Omental fat pad (tissue), 4 donors: ENCODE measurements around the gene DSTN. TPM values are rescaled to one million over a fixed set of nuclear protein-coding genes. Genes with fewer than 3 reads are reported as not detected.

Experiments used
- ATAC-seq: fragments of 150-250 bp; one replicate; pipeline ENCODE4 v1.9.1; 2016; ENCODE audit warnings: mild to moderate bottlenecking, moderate library complexity; ENCODE audit not compliant: low FRiP score
- DNase-seq: peaks from one replicate; pipeline ENCODE4 v3.0.0-alpha.2; 2019; ENCODE audit warnings: low spot score
- total RNA-seq, 4 donors: library from RNA; depleted of rRNA; stranded (reverse); fragments of >200 nt; gene quantifications; one replicate each; pipeline ENCODE4 v1.1.0, GENCODE V29; 2016
- TF ChIP-seq, protein P1 (sequence below), 3 donors: fragments of 450-650 bp; IDR thresholded peaks; one replicate each; pipeline ENCODE4 v1.5.1; 2016 to 2017; ENCODE audit warnings: antibody characterized with exemption in 3 of 3, mild to moderate bottlenecking in 3 of 3, moderate library complexity in 2 of 3

Gene DSTN
- total RNA-seq, 4 donors from 2014 or later = 147 to 228 (median 170) TPM

DNA sequence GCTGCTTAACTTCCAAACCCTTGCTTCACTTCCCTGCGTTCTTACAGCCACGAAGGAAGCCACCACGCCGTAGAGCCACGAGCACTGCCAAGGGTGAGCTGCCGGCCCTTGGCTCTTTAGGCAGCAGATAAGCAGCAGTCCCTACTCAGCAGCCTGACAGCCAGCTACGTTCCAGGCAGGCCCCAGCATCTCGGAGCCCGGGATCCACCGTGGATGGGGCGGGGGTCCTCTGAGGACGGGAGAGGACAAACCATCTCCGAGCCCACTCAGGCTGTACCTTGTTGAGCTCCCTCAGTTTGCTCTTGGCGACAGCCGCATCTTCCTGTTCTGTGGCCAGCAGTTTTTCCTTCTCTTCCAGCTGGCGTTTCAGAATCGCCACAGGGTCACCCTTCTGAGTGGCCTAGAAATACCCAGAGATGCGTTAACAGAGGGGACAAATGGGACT lies 71.7 kb downstream of the DSTN start:
- TF ChIP-seq, protein P1, sequence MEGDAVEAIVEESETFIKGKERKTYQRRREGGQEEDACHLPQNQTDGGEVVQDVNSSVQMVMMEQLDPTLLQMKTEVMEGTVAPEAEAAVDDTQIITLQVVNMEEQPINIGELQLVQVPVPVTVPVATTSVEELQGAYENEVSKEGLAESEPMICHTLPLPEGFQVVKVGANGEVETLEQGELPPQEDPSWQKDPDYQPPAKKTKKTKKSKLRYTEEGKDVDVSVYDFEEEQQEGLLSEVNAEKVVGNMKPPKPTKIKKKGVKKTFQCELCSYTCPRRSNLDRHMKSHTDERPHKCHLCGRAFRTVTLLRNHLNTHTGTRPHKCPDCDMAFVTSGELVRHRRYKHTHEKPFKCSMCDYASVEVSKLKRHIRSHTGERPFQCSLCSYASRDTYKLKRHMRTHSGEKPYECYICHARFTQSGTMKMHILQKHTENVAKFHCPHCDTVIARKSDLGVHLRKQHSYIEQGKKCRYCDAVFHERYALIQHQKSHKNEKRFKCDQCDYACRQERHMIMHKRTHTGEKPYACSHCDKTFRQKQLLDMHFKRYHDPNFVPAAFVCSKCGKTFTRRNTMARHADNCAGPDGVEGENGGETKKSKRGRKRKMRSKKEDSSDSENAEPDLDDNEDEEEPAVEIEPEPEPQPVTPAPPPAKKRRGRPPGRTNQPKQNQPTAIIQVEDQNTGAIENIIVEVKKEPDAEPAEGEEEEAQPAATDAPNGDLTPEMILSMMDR (IDR thresholded peaks at IDR 0.05) = no peak
- DNase-seq (no peak), ATAC-seq (no peak)

DNA sequence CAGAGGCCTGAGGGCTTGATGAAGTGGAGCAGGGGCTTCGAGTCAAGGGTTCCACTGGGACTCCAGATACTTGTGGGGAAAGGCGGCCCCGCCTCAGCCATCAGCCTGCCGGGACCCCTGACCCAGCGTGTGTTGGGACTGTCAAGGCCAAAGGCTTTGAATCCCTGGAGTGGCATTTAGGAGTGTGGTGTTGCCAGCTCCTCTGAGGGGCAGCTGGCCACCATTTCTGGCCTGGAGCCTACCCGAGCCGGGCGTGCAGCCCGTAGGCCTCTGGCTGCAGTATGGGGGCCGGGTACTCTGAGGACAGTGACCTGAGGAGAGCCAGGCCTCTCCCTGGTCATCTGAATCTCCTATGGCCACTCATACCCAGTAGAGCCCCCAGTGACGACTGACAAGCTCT lies 72.1 kb downstream of the DSTN start:
- TF ChIP-seq, protein P1 (IDR thresholded peaks at IDR 0.05) = no peak
- ATAC-seq (no peak), DNase-seq (no peak)

DNA sequence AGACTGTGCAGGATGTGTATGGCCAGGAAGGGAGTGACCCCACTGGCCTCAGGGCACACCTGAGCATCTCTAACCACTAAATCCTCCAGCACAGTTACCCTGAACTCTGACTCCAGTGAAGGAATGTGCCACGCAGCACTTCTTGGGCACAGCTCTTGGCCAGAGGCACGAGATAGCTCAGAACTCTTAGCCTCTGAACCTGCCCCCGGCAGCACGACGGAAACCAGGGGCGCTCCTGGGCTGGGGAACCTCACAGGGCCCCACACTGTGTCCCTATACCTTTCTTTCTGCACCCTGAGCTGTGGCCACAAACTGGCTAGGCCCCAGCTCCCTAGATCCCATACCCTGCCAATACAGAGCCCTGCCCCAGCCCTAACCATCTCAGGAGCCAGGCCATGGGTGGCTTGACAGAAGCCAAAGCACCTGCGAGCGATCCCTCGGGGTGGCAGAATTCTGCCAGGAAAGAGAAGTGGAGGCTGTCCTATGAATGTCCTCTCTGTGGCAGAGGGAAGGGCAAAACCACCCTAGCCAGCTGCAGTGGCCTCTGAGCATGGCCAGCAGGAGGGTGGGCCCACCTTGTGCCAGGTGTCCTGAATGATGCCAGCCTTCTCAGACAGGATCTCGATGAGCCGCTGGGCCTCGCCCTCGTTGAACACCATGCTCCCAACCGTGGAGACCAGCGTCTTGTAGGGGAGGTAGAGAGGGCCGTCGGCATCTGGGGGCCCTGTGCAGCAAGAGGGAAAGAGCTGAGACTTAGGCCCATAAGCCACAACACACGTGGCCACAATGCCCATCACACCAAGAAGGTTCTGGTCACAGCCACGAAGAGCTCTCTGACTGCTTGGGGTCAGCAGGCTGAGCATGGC lies 72.8 kb downstream of the DSTN start:
- TF ChIP-seq, protein P1 (IDR thresholded peaks at IDR 0.05) = no peak
- ATAC-seq (no peak), DNase-seq (no peak)

DNA sequence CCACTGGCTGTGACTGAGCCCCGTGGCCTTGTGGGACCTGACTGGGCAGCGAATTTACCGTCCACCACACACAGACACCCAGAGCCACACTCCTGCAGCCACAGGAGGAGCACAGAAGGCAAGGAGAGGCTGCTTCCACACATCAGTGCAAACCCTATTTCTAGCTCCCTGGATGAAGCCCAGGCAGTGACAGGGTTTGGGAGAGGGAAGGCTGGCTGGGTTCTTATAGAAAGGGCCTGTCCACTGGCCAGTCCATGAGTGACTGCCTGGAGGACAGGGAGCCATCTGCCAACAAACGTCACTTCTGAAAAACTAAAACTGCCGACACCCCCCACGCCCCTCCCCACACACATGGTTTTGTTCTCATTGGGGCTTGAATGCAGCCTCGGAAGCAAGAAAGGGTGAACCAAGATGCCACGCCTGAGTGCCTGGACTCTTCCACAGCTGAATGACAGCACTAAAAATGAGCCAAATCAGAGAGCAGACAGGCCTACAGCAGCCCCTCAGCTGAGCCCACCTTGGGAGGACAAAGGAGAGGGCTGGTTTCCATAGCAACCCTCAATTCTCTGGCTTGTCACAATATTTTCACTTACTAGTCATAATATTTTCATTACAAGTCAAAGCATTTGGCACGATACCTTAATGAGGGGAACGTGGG lies 73.8 kb downstream of the DSTN start:
- TF ChIP-seq, protein P1 (IDR thresholded peaks at IDR 0.05) = no peak
- DNase-seq (no peak), ATAC-seq (no peak)

DNA sequence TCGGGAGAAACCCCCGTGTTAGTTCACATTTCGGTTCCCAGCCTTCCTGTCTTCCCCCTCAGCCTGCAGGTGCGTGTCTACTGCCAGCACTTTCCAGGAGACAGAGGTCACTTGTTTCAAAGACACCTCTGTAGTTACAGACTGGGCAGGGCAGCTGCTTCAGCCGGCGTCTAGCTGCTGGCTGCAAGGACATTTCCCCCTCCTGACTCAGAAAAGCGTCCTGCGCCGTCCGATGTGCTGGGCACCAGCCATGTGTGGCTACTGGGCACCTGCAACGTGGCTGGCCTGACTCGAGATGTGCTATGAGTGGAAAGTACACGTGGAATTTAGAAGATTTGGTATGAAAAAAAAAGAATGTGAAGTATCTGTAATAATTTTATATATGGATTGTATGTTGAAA lies 74.6 kb downstream of the DSTN start:
- TF ChIP-seq, protein P1 (IDR thresholded peaks at IDR 0.05) = no peak
- ATAC-seq (no peak), DNase-seq (no peak)

DNA sequence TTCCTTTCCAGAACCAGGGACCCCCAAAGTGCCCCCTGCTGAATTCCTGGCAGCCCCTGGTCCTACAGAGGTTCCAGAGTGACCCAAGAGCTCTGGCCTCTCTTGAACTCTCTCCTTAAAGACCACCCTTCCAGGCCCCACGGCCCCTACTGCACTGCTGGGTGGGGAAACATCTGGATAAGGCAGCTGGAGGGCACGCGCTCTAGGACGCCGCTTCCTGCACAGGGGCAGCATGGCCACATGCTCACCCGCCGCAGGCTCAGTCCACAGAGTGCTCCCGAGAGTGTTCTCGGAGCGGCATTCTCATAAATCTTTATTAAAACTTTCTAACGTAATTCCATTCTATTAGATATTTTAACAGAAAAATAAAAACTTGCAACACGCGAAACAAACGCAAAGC lies 75.1 kb downstream of the DSTN start:
- DNase-seq (no peak), ATAC-seq (no peak)
- TF ChIP-seq, protein P1 (IDR thresholded peaks at IDR 0.05) = no peak
